GM21390 (cell line): ENCODE results near the gene STAMBPL1.

Source experiments
- ATAC-seq: cut with Tn5 transposase; IDR thresholded peaks from one replicate; pipeline ENCODE4 v1.9.1; 2021; ENCODE audit not compliant: unreplicated experiment

Gene STAMBPL1

DNA sequence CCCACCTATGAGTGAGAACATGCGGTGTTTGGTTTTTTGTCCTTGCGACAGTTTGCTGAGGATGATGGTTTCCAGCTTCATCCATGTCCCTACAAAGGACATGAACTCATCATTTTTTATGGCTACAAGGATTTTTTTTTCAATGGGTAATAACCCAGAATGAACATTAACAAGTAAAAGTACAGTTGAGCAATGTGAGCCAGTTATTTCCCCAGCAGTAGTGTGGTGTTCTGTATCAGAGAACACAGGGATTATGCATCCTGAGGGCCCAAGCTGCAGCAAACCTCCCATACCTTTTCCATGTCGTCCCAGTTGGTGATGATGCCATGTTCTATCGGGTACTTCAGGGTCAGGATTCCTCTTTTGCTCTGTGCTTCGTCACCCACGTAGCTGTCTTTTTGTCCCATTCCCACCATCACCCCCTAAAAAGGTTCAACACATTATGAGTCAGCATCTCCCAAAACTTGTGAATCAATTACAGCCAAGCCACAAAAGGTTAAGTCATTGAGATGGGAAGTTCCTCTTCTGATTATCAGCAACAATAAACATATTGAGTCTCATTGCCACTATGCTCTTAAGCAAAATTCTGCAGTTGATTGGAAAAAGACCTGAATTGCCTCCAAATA is 67.0 kb downstream of the STAMBPL1 start:
- no peak for ATAC-seq

DNA sequence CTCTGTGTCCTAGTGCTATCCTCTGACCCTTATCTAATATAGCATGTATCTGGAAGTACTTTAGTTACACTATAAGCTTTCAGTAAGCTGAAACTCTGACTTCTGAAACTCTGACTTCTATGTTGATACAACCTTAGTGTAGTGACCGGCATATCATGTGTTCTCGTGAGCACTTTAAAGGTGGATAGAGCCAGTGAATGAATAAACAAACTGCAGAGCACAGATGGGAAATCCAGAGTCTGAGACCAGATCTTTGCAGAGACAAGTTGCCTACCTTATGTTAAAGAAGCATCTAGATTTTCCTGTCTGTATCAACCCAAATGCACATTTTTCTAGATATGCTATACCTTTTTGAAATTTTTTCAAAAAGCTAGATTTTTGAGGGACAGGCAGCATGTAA is 69.0 kb downstream of the STAMBPL1 start:
- no peak for ATAC-seq

DNA sequence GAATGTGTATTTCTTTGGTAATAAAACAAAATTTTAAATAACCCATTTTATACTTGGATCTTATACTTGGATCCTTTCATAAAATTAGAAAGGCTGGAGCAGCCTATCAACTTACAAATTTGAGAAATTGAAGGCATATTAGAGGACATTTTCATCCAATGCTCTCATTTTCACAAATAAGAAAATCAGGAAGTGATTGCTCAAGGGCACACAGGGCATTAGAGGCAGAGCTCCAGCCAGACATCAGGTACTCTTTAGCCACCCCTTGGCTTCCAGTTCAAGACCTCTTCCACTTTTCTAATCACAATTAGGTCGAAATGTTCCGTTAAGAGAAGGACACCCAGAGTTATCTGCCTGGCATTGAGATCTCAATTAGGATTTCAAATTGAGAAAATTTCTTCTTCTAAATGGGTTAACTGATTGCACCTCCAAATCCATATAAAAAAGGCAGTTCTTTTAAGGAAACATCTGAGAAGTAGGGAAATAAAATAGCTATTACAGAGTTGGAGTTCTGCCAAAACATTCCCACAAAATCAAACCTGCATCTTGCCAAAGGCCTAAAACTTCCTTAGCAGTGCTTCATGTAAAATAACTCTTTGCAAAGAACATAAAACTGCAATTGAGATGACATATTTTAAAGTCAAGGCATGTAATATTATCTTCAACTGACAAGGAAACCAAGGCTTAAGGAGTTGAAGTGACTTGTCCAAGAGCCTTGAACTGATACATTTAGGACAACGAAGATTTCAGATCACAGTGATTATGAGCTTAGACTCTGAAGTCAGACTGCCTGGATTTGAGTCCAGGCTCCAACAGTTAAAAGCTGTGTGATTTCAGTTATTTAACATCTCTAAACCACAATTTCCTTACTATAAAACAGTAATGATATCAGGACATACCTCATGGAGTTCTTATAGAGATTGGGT is 70.1 kb downstream of the STAMBPL1 start:
- no peak for ATAC-seq

DNA sequence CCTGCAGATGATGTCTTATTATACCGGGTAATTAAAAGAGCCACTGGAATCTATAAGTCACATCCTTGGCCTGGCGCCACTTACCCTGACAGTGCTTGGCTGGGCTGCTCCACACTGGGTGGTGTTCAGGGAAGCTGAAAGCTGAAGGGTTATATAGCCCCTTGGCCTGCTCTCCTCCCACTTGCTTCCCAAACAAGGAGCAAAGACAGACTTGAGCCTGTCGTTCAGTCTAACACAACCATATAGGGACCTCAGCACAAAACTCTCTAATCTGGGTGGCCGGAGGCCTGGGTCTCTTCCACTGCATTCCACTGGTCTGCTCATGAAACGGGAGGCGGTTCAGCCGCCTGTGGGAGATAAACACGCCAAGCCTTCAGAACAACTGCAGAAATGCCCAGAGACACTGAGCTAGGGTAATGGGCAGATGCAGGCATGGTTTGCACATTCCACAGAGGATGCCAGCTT is 72.6 kb downstream of the STAMBPL1 start, which contains the start of gene ACTA2:
Gene ACTA2 (minus strand): TSS at position 127 of the 465 bp plus-strand sequence. CDS start 3,843 bp downstream, outside the sequence.
- ATAC-seq, result no peak

DNA sequence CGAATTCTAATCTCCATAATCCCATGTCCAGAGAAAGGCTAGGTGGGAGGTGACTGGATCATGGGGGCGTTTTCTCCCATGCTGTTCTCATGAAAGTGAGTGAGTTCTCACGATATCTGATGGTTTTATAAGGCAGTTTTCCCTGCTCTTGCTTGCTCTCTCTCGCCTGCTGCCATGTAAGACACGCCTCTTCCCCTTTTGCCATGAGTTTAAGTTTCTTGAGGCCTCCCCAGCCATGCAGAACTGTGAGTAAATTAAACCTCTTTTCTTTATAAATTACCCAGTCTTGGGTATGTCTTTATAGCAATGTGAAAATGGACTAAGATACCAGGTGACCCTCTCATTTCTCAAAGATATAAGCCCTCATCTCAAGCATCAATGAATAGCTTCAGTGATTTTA is 73.6 kb downstream of the STAMBPL1 start:
- ATAC-seq, result no peak

DNA sequence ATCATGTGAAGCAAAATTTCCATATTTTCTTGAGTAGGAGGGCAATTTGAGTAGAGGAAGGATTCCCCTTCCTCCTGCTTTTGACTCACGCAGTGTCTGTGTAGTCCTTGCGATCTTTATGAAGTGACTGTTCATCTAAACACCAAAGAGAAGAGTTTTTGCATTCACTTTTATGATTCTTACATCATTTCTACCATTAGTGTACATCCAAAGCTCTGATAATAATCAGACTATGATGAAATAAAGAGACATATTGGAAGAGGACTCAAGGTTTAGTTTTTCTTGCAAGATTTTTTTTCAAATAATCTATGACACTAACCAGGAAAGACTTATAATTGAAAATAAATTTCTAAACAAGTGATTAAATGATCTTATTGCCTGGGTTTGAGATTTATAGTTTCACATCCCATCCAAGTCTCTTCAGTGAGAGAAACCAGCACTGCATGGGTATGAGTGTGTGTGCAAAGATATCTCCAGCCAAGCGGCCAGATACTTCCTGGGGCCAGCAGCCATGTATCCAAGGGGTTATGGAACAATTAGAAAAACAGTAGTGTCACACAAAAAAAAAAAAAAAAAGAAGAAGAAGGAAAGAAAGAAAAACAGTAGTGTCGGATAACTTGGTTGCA is 74.5 kb downstream of the STAMBPL1 start:
- ATAC-seq, result no peak

DNA sequence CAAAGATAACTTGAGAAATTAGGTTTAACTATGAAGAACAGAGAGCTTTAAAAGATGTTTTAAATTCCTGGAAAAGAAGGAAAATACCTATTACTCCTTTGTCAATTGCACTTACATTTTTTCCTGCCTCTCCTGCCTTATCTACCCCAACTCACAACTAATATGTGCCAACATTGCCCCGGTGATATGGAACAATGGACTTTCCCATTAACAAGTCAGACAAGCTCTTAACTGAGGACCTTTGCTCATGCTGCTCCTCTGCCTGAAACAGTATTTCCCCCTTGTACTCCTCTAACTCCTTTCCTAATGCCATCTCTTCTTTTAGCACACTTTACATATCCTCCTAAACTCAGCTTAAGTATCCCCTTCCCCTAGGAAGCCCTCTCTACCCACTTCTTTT is 77.3 kb downstream of the STAMBPL1 start:
- no peak for ATAC-seq

DNA sequence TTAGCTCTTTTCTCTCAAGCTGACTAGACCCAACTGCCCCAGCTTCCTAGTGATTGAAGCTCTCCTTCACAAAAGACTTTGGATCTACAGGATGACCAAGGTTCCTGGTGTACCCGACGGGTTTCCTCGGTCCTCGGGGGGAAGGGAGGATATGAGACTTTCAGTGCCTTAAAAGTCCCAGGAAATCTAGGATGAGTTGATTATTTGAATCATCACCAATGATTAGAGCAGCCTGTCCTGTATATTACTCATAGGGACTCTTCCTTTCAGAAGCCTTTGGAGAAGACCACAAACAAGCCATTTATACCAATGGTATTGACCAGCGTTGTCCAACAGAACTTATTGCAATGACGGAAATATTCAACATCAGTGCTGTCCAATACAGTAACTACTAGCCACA is 78.7 kb downstream of the STAMBPL1 start:
- ATAC-seq, result no peak

DNA sequence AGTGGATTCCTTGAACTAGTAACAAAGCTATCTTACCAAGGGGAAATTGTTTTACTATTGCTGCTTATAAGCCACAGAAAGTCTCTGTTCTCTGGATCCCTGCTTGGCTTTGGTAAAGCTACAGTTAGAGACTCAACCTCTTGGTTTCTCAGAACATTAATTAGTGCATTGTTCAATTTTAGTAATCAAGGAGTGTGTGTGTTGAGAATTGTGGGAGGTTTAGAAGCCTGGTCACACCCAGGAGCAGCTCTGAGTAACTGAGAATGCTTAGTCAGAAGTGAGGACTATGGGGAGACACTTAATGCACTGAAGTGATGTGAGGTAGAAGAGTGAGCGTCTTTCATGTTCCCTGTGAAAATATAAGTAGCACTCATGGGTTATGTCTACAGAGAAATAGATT is 80.8 kb downstream of the STAMBPL1 start:
- ATAC-seq, result no peak

DNA sequence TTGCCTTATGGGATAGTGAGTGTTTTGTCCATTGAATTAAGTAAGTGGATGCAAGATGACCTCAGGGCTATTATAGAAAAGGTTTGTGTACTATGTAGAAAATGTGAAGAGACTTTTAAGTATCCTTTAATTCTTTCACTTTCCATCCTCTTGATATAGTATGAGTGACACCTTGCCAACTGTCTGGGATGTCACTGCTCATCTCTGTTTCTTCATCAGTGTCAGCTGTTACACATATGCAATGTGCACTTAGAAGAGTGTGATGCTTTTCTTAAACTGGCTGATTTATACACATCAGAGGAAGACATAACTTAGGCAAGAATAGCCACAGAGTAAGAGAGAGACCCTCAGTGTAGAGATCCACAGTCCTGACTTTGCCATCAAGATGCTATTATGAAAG is 81.2 kb downstream of the STAMBPL1 start:
- ATAC-seq, result no peak

DNA sequence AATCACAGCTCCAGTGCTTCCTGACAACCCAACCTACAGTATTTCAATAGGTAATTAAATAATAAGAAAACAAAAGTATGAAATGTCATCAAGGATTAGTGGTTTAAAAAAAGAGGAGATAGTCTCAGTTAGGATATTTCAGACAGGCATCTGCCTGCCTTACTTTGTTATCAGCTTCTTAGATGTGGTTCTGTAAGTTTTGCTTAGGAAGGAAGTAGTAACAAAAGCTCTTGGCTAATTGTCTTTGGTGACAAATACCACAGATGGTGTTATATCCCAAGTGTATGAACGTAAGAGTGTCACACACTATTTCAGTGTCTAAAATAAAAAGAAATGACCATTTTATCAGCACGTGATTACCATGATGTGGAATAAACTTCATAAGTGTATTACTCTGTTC is 82.3 kb downstream of the STAMBPL1 start:
- no peak for ATAC-seq

DNA sequence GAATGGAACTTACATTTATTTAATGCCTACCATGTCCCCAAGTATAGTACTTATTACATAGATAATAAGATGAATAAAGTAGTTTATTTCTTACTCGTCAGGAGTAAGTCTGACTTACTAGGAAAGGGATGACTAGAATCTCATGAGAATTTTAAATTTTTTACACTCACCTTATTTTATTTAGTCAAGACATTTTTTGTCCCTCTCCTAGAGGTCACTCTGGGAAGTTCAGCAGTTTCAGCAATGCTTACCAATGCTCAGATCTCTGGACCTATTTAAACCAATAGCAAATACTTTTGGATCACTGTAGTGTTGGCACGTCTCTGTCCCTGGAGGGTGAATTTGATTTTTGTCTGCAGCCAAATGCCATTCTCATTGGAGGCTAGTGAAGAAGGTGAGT is 83.3 kb downstream of the STAMBPL1 start:
- no peak for ATAC-seq

DNA sequence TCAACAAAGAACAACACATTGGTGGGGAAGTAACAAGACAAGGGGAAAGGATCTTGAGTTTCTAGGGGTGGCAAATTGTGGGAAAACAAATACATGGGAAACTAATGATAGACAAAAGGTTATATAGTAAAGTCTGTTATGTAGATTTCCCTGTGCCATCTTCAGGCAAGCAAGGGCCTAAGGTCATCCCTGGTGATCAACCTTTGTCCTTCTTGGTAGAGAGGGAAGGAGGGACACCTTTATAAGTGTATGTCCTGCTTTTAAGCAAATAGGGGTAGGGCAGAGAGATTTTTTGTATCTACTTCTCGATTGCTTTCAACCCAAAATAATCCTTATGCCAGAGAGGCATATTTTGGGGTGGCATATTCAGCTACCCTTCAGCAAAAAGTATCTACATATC is 84.3 kb downstream of the STAMBPL1 start:
- no peak for ATAC-seq

DNA sequence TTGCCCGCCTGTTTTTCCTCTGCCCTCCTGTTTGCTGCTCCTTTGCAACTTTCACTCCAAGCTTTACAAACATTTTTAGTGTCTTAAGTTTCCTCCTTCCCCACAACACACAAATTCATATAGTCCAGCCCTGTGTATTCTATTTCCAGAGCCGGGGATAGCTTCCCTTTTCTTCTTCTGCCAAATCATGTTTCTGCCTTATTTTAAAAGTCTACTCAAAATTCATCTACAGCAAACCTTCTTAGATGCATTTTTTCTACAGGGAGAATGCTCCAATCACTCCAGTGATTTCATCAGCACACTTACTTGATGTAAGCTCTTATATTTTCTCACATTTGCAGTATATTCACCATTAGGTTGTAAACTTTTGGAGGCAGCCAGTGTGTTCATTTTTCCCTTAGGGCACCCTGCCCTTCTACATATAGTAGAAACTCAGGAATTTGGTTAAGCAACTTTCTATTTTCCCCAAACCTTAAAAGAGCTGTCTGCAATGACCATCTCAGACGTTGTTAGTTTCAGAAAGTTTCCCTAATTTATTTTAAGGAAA is 84.9 kb downstream of the STAMBPL1 start:
- no peak for ATAC-seq

DNA sequence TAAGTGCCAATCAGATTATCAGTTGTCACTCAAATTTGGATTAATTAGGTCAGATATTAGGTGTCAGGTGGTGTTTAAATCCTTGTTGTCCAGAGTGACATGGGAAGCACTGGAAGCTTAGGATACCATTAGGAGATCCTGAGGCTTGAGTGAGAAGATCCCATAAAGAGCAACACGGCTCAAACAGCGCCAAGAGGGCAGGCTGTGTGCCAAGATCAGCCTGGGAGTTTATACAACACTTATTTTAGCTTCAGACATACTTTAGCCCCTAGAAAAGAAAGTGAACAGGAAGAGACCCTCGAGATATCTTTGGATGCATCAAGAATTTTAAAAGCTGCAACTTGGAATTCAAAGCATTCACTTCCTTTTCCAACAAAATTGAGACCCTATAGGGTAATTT is 86.8 kb downstream of the STAMBPL1 start:
- no peak for ATAC-seq

DNA sequence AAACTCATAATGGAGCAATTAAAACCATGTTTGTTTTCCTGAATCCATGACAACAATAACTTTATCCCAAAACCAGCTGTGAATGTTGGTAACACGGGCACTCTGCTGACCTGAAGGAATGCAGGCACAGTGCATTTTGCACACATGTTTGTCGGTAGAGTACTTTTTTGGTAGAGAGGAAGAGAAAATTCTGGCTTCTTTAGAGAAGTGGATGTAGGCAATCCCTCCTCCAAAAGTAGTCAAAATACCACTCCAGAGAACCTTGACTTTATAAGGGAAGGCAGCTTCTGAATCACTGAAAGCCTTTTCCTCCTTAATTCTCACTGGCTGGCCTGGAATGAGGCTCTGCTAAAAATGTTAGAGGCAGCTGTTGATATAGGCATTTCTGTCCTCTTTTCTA is 88.3 kb downstream of the STAMBPL1 start:
- ATAC-seq, result no peak

DNA sequence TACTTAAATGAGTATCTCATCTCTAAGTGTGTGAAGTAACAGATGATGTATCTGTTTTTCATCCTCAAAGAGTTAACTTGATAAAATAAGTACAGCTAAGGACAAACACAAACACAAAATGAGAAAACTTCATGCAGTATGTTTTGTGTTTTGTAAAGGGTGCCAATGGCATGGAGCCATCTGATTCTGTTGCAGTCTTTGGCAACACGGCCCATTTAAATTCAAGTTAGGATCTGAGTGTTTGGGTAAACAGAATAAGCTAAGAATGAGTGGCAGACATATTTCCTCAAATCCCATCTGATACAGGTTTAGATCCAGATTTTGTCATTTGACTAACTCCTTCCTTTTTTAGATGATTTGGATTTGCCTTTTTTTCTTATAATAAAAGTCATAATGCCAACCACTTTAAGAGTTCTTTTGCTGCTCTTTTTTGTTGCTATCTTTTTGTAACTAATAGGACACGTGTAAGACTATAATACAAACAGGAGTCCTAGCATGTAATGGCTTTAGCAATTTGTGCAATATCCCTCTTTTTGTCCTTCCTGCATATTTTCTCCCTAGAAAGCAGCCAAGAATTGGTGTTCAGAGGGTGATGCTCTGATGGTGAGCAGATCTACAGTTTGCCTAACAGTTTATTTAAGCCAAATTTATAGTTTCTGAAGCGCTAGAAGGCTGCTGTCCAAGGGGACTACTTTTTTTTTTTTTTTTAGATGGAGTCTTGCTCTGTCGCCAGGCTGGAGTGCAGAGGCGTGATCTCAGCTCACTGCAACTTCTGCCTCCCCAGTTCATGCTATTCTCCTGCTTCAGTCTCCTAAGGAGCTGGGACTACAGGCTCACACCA is 91.4 kb downstream of the STAMBPL1 start:
- ATAC-seq, result no peak
